ENCODE results near the gene GGN. TPM values are rescaled to one million over a fixed set of nuclear protein-coding genes. Genes with fewer than 3 reads are reported as not detected.
A peak's percentile ranks its signal among the peaks of the same experiment; 100 is the strongest.

Gene GGN
- total RNA-seq, 1 donor from 2014 or later, result 3.3 TPM

DNA sequence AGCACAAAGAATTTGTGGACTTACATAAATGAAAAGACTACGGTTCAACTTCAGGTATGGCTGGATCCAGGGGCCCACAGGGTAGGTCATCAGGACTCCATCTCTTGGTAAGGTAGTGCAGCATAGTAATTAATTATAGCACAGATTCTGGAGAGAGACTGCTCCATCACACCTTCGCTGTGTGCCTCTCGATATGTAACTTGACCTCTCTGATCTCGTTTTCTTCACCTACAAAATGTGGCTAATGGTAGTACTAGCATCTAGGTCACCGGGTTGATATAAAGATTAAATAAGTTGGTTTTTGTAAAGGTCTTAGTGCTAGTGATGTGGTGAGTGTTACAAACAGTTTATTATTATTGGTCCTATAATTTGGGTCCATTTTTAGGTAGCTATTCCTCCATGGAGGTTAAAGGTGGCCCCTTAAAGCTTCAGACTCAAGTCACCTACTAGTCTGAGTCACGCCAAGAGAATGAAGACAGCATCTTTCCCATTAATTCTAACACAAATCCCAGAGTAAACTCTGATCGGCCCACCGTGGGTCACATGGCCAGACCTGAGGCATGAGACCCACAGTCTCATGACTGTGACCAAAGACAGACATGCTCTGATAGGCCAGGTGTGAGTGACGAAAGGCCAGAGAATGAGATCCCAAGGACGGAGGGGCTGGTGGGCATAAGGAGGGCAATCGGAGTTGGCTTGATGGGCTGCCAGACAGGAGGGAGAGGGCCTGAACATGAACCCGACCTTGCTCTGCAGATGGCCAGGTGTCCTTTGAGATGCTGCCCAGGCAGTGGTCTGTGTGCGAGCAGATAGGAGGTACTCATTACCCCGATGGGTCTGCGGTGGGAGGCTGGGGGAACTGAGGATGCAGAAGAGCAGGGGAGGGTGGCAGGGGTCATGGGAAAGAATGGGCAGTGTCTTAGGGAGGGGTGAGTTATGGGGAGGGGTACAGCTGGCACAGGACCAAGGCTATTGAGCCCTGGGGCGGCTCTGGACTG lies 31.8 kb downstream of the GGN start:
- TF ChIP-seq, protein P1, sequence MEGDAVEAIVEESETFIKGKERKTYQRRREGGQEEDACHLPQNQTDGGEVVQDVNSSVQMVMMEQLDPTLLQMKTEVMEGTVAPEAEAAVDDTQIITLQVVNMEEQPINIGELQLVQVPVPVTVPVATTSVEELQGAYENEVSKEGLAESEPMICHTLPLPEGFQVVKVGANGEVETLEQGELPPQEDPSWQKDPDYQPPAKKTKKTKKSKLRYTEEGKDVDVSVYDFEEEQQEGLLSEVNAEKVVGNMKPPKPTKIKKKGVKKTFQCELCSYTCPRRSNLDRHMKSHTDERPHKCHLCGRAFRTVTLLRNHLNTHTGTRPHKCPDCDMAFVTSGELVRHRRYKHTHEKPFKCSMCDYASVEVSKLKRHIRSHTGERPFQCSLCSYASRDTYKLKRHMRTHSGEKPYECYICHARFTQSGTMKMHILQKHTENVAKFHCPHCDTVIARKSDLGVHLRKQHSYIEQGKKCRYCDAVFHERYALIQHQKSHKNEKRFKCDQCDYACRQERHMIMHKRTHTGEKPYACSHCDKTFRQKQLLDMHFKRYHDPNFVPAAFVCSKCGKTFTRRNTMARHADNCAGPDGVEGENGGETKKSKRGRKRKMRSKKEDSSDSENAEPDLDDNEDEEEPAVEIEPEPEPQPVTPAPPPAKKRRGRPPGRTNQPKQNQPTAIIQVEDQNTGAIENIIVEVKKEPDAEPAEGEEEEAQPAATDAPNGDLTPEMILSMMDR (IDR thresholded peaks at IDR 0.05; ENCODE audit: unreplicated experiment), result no peak
- no peak overlapping the region for H3K4me3 Mint-ChIP-seq (ENCODE audit: low read depth)
- H3K27me3 Mint-ChIP-seq, result peaks cover 53% of the 10 kb centered on the region
- H3K9me3 Mint-ChIP-seq (ENCODE audit: low read depth), result no peaks in the 10 kb centered on the region
- H3K4me1 Mint-ChIP-seq (ENCODE audit: low read depth), result no peaks in the 10 kb centered on the region
- no peaks in the 10 kb centered on the region for H3K36me3 Mint-ChIP-seq (ENCODE audit: insufficient read depth)
- no peak for DNase-seq (ENCODE audit: low spot score, unreplicated experiment)
- H3K27ac Mint-ChIP-seq, result peak overlapping the region; percentile 71

DNA sequence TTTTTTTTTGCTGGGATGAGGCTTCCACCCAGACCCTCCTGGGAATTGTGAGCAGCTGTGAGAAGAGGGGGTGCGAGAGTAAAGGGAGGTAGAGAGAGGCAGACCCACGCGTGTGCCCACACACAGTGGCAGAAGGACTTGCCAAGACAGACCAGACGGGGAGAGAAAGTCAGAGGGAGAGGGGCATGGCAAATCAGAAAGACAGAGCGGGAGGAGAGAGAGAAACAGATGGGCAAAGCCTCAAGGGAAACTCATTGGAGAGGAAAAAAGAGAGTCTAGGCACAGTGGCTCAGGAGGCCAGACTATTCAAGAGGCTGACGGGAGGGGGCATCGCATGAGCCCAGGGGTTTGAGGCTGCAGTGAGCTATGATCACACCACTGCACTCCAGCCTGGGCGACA lies 35.2 kb downstream of the GGN start:
- H3K9me3 Mint-ChIP-seq (ENCODE audit: low read depth), result no peaks in the 10 kb centered on the region

DNA sequence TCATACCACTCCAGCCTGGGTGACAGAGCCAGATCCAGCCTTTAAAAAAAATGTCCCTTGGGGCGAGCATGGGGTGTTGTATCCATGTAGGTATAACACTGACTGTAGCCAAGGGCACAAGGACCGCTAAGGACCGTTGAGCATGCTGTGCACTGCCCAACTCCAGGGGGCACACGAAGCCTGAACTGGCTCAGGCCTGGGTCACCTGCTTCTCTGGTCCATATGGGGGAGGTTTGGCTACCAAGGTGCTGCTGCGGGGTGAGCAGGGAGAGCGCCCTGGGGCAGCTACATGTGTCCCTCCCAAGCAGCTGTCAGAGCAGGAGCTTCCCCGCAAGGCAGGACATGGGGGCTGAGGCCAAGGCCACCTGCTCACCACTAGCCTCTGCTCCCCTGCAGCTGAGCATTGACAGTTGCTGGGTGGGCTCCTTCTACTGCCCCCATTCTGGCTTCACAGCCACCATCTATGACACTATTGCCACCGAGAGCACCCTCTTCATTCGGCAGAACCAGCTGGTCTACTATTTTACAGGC lies 35.9 kb downstream of the GGN start:
- TF ChIP-seq, protein P1 (IDR thresholded peaks at IDR 0.05; ENCODE audit: unreplicated experiment), result no peak
- Mint-ChIP-seq H3K27me3 (peaks cover 20% of the 10 kb centered on the region), H3K27ac (no peak overlapping the region), H3K4me3 (ENCODE audit: low read depth) (no peak overlapping the region), H3K4me1 (ENCODE audit: low read depth) (no peaks in the 10 kb centered on the region), H3K36me3 (ENCODE audit: insufficient read depth) (no peaks in the 10 kb centered on the region), H3K9me3 (ENCODE audit: low read depth) (no peaks in the 10 kb centered on the region)
- DNase-seq (ENCODE audit: low spot score, unreplicated experiment), result no peak

More for the DNA sequence above, 35.2 kb downstream of the GGN start:
- no peaks in the 10 kb centered on the region for H3K4me1 Mint-ChIP-seq (ENCODE audit: low read depth)
- TF ChIP-seq, protein P1 (IDR thresholded peaks at IDR 0.05; ENCODE audit: unreplicated experiment), result no peak
- no peak for DNase-seq (ENCODE audit: low spot score, unreplicated experiment)
- H3K36me3 Mint-ChIP-seq (ENCODE audit: insufficient read depth), result no peaks in the 10 kb centered on the region
- no peak overlapping the region for H3K4me3 Mint-ChIP-seq (ENCODE audit: low read depth)
- no peak overlapping the region for H3K27ac Mint-ChIP-seq
- H3K27me3 Mint-ChIP-seq, result peaks cover 20% of the 10 kb centered on the region

DNA sequence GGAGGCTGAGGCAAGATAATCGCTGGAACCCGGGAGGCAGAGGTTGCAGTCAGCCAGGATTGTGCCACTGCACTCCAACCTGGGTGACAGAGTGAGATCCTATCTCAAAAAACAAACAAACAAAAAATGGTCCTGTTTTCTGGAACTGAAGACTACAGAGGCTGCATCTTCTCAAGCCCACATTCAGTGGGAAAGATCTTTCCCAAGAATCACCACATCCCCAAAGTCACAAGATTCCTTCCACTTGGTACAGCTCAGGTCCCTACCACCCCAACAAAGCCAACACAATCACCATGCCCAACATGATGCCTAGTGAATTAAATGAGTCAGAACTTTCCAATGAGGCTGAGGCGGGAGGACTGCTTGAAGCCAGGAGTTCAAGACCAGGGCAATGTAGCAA lies 37.0 kb downstream of the GGN start:
- Mint-ChIP-seq H3K9me3 (ENCODE audit: low read depth) (no peaks in the 10 kb centered on the region), H3K27me3 (peaks cover 10% of the 10 kb centered on the region), H3K4me3 (ENCODE audit: low read depth) (no peak overlapping the region), H3K36me3 (ENCODE audit: insufficient read depth) (peaks cover 3% of the 10 kb centered on the region), H3K27ac (no peak overlapping the region), H3K4me1 (ENCODE audit: low read depth) (no peaks in the 10 kb centered on the region)
- DNase-seq (ENCODE audit: low spot score, unreplicated experiment), result no peak
- TF ChIP-seq, protein P1 (IDR thresholded peaks at IDR 0.05; ENCODE audit: unreplicated experiment), result no peak

DNA sequence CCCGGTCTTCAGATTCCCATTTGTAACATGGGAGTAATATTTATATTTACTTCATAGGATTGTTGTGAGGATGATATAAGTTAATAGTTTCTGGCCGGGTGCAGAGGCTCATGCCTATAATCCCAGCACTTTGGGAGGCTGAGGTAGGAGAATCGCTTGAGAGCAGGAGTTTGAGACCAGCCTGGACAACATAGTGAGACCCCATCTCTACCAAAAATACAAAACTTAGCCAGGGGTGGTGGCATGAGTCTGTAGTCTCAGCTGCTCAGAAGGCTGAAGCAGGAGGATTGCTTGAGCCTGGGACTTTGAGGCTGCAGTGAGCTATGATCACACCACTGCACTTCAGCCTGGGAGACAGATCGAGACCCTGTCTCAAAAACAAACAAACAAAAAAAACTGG lies 41.0 kb downstream of the GGN start:
- Mint-ChIP-seq H3K9me3 (ENCODE audit: low read depth) (no peaks in the 10 kb centered on the region), H3K27me3 (no peaks in the 10 kb centered on the region), H3K36me3 (ENCODE audit: insufficient read depth) (peaks cover 5% of the 10 kb centered on the region), H3K4me3 (ENCODE audit: low read depth) (no peak overlapping the region), H3K4me1 (ENCODE audit: low read depth) (no peaks in the 10 kb centered on the region), H3K27ac (no peak overlapping the region)
- TF ChIP-seq, protein P1 (IDR thresholded peaks at IDR 0.05; ENCODE audit: unreplicated experiment), result no peak
- no peak for DNase-seq (ENCODE audit: low spot score, unreplicated experiment)
